ENCODE data around the gene GPC5. TPM values are rescaled to one million over a fixed set of nuclear protein-coding genes. Genes with fewer than 3 reads are reported as not detected.

Gene GPC5
- total RNA-seq, 2 experiments from 2014 or later: 2.4 TPM; not detected in 1

DNA sequence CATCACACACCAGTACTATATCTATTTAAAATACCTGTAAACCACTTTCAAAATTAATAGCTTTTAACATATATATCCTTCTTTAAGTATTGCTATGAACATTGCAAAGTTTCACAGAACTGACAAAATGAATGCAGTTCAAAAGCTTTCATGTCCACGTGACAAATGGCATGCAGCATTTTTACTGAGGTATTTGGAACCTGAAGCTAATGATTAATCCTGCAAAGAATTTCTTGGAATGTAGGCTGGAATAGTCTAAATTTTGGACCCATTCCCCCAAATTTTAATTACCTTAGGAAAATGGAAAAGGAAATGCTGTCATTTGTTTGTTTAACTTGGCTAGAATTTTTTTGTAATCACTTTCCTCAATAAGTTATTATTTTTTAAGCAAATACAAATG lies 1404.4 kb downstream of the GPC5 start:
- H3K79me2 ChIP-seq (ENCODE audit: insufficient read depth, low read depth, low read length): no peaks in the 10 kb centered on the region
- no peaks in the 10 kb centered on the region for H3K9me3 ChIP-seq (ENCODE audit: low read length)
- POLR2A ChIA-PET: no interaction called here
- intact Hi-C loops (cut with micrococcal nuclease; ENCODE audit: unreplicated experiment): no loop called here
- no peak overlapping the region for H3K4me2 ChIP-seq (ENCODE audit: low read length)
- DNase-seq (ENCODE audit: low spot score): no peak
- H2AFZ ChIP-seq (ENCODE audit: low read length): no peak overlapping the region
- H3K4me1 ChIP-seq (ENCODE audit: insufficient read depth, low read length, poor library complexity, severe bottlenecking): no peaks in the 10 kb centered on the region
- H3K27ac ChIP-seq (ENCODE audit: low read depth, low read length, poor library complexity, severe bottlenecking): no peak overlapping the region
- no peaks in the 10 kb centered on the region for H3K36me3 ChIP-seq (ENCODE audit: insufficient read depth, low read length)
- TF ChIP-seq, protein P1, sequence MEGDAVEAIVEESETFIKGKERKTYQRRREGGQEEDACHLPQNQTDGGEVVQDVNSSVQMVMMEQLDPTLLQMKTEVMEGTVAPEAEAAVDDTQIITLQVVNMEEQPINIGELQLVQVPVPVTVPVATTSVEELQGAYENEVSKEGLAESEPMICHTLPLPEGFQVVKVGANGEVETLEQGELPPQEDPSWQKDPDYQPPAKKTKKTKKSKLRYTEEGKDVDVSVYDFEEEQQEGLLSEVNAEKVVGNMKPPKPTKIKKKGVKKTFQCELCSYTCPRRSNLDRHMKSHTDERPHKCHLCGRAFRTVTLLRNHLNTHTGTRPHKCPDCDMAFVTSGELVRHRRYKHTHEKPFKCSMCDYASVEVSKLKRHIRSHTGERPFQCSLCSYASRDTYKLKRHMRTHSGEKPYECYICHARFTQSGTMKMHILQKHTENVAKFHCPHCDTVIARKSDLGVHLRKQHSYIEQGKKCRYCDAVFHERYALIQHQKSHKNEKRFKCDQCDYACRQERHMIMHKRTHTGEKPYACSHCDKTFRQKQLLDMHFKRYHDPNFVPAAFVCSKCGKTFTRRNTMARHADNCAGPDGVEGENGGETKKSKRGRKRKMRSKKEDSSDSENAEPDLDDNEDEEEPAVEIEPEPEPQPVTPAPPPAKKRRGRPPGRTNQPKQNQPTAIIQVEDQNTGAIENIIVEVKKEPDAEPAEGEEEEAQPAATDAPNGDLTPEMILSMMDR (conservative IDR thresholded peaks at IDR 0.05; ENCODE audit: low read length): no peak
- no peak for TF ChIP-seq EZH2phosphoT487 (IDR thresholded peaks at IDR 0.05; ENCODE audit: borderline replicate concordance, low read depth, low read length)
- H3K9me2 ChIP-seq (ENCODE audit: insufficient read depth, low read length): no peaks in the 10 kb centered on the region
- no TSS peak for BruUV-seq (replicated peaks)
- H3K4me3 ChIP-seq (ENCODE audit: low read depth, low read length, poor library complexity, severe bottlenecking): no peak overlapping the region
- H4K20me1 ChIP-seq (ENCODE audit: insufficient read depth, low read length): no peaks in the 10 kb centered on the region
- CTCF ChIA-PET (ENCODE audit: unreplicated experiment): no interaction called here

DNA sequence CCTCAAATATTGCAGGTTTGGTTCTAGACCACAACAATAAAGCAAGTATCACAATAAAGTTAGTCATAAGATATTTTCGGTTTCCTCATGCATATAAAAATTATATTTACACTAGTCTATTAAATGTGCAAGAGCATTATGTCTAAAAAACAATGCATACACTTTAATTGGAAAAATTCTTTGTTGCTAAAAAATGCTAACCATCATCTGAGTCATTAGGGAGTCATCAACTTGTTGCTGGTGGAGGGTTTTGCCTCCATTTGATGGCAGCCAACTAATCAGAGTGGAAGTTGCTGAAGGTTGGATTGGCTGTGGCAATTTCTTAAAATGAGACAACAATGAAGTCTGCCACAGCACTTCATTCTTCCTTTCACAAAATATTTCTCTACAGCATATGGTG lies 1405.9 kb downstream of the GPC5 start:
- POLR2A ChIA-PET: no interaction called here
- no peaks in the 10 kb centered on the region for H3K9me3 ChIP-seq (ENCODE audit: low read length)
- TF ChIP-seq, protein P1 (conservative IDR thresholded peaks at IDR 0.05; ENCODE audit: low read length): no peak
- no peak for TF ChIP-seq EZH2phosphoT487 (IDR thresholded peaks at IDR 0.05; ENCODE audit: borderline replicate concordance, low read depth, low read length)
- intact Hi-C loops (cut with micrococcal nuclease; ENCODE audit: unreplicated experiment): no loop called here
- H3K4me3 ChIP-seq (ENCODE audit: low read depth, low read length, poor library complexity, severe bottlenecking): no peak overlapping the region
- no TSS peak for BruUV-seq (replicated peaks)
- H3K4me2 ChIP-seq (ENCODE audit: low read length): no peak overlapping the region
- no peak for DNase-seq (ENCODE audit: low spot score)
- no peaks in the 10 kb centered on the region for H3K9me2 ChIP-seq (ENCODE audit: insufficient read depth, low read length)
- no peak overlapping the region for H2AFZ ChIP-seq (ENCODE audit: low read length)
- H3K27ac ChIP-seq (ENCODE audit: low read depth, low read length, poor library complexity, severe bottlenecking): no peak overlapping the region
- H4K20me1 ChIP-seq (ENCODE audit: insufficient read depth, low read length): no peaks in the 10 kb centered on the region
- no peaks in the 10 kb centered on the region for H3K36me3 ChIP-seq (ENCODE audit: insufficient read depth, low read length)
- H3K4me1 ChIP-seq (ENCODE audit: insufficient read depth, low read length, poor library complexity, severe bottlenecking): no peaks in the 10 kb centered on the region
- H3K79me2 ChIP-seq (ENCODE audit: insufficient read depth, low read depth, low read length): no peaks in the 10 kb centered on the region
- CTCF ChIA-PET (ENCODE audit: unreplicated experiment): no interaction called here

DNA sequence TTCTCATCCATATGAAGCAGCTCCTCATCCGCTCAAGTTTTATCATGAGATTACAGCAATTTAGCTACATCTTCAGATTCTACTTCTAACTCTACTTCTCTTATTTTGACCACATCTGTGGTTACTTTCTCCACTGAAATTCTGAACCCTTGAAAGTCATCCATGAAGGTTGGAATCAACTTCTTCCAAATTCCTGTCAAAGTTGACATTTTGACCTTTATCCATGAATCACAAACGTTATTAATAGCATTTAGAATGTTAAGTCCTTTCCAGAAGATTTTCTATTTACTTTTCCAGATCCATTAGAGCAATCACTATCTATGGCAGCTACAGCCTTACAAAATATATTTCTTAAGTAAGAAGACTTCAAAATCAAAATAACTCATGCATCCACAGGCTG lies 1406.5 kb downstream of the GPC5 start:
- Histone ChIP-seq H4K20me1 (ENCODE audit: insufficient read depth, low read length) (no peaks in the 10 kb centered on the region), H3K4me2 (ENCODE audit: low read length) (no peak overlapping the region), H3K79me2 (ENCODE audit: insufficient read depth, low read depth, low read length) (no peaks in the 10 kb centered on the region), H3K4me3 (ENCODE audit: low read depth, low read length, poor library complexity, severe bottlenecking) (no peak overlapping the region), H2AFZ (ENCODE audit: low read length) (no peak overlapping the region), H3K9me3 (ENCODE audit: low read length) (no peaks in the 10 kb centered on the region), H3K27ac (ENCODE audit: low read depth, low read length, poor library complexity, severe bottlenecking) (no peak overlapping the region), H3K4me1 (ENCODE audit: insufficient read depth, low read length, poor library complexity, severe bottlenecking) (no peaks in the 10 kb centered on the region), H3K36me3 (ENCODE audit: insufficient read depth, low read length) (no peaks in the 10 kb centered on the region), H3K9me2 (ENCODE audit: insufficient read depth, low read length) (no peaks in the 10 kb centered on the region)
- BruUV-seq (replicated peaks): no TSS peak
- ChIA-PET POLR2A (no interaction called here), CTCF (ENCODE audit: unreplicated experiment) (no interaction called here)
- DNase-seq (ENCODE audit: low spot score): no peak
- intact Hi-C loops (cut with micrococcal nuclease; ENCODE audit: unreplicated experiment): no loop called here
- TF ChIP-seq, protein P1 (conservative IDR thresholded peaks at IDR 0.05; ENCODE audit: low read length): no peak
- no peak for TF ChIP-seq EZH2phosphoT487 (IDR thresholded peaks at IDR 0.05; ENCODE audit: borderline replicate concordance, low read depth, low read length)

Data from OCI-LY7 (cell line).